Heart right ventricle (tissue), 16 donors: ENCODE results near the gene TMEM271. TPM values are rescaled to one million over a fixed set of nuclear protein-coding genes. Genes with fewer than 3 reads are reported as not detected.

Source experiments
- ATAC-seq, 8 donors: fragments of 200-7000 bp; cut with Tn5 transposase; one replicate each; pipeline ENCODE4 v1.9.1; 2020; ENCODE audit warnings: mild to moderate bottlenecking in 8 of 8, moderate library complexity in 8 of 8, moderate number of reproducible peaks in 1 of 8
- DNase-seq, 2 donors: peaks; one replicate each; pipeline ENCODE4 v3.0.0-alpha.2; 2020
- H3K27ac ChIP-seq, 10 donors: fragments of 200-600 bp; sonication (generic) in 2 of 10; one replicate each; pipeline versions ENCODE4 v1.5.0 to v1.8.0; 2020 to 2022; ENCODE audit warnings: mild to moderate bottlenecking in 3 of 10
- H3K27me3 ChIP-seq, 7 donors: fragments of 200-600 bp; one replicate each; pipeline ENCODE4 v1.8.0; 2021 to 2022; ENCODE audit warnings: mild to moderate bottlenecking in 2 of 7
- H3K36me3 ChIP-seq, 9 donors: fragments of 200-600 bp; sonication (generic) in 1 of 9; one replicate each; pipeline versions ENCODE4 v1.5.0 to v1.8.0; 2020 to 2022; ENCODE audit warnings: mild to moderate bottlenecking in 2 of 9
- H3K4me1 ChIP-seq, 9 donors: fragments of 200-600 bp; sonication (generic) in 1 of 9; one replicate each; pipeline versions ENCODE4 v1.5.0 to v1.8.0; 2020 to 2022; ENCODE audit warnings: mild to moderate bottlenecking in 4 of 9
- H3K4me3 ChIP-seq, 10 donors: fragments of 200-600 bp; sonication (generic) in 2 of 10; one replicate each; pipeline versions ENCODE4 v1.5.0 to v1.8.0; 2020 to 2022; ENCODE audit warnings: mild to moderate bottlenecking in 7 of 10, moderate library complexity in 2 of 10
- H3K9me3 ChIP-seq, 11 donors: fragments of 200-600 bp in 10 of 11; sonication (generic) in 2 of 11; one replicate each; pipeline versions ENCODE4 v1.5.0 to v1.8.0; 2013 to 2022; ENCODE audit warnings: mild to moderate bottlenecking in 2 of 11, control low read depth in 1 of 11, moderate library complexity in 1 of 11
- CTCF ChIP-seq, 9 donors: fragments of 200-600 bp; sonication (generic) in 2 of 9; IDR thresholded peaks; one replicate each; pipeline versions ENCODE4 v1.5.0 to v1.8.0; 2021 to 2022; ENCODE audit warnings: antibody characterized with exemption in 9 of 9, mild to moderate bottlenecking in 5 of 9, moderate library complexity in 1 of 9
- WGBS, 2 donors: extraction: QIAGEN DNeasy Blood & Tissue Kit; methylation state at CpG; one replicate each; pipeline ENCODE4 v1.1.7; 2013; ENCODE audit warnings: inconsistent platforms in 1 of 2; 5-methylcytosine and 5-hydroxymethylcytosine counted together
- intact Hi-C, 10 donors: fragments of 100-400 bp; cut with DNase I; formaldehyde crosslinking; loops; one replicate each; pipeline versions ENCODE4 v1.11.1 to v1.14.2; 2022
- polyA plus RNA-seq, 2 donors: library from polyadenylated mRNA; stranded (reverse); fragments of 200-250 nt; gene quantifications; one replicate each; pipeline ENCODE4 v1.2.3, GENCODE V29; 2013
- total RNA-seq, 10 donors: library from RNA; stranded (reverse); fragmentation: NEBNext Ultra II Directional in 3 of 10; extraction: Animal tissue kit (Norgen Biotek cat#: 25700) in 3 of 10; gene quantifications; one replicate each; pipeline versions ENCODE4 v1.2.1 to v1.2.4, GENCODE V29; 2021 to 2023
- donor health status: Arrhythmogenic right ventricular cardiomyopathy.
- donor health status: ischemic (EF 13 %, LVEDD 7.1; RV severe dilation, severe dysfunction).
- donor health status: healthy with polysubstance abuse.
- donor health status: DM: no; HTN: yes; CAD: no.
- donor health status: DM: no; HTN: no; CAD: no.
- donor health status: ischemic (EF 25% LVEDD 6.9; RV normal size, moderate dysfunction).
- donor health status: ischemic (EF 25% LVEDD 5.7; RV mildly dilated, moderate dysfunction).
- donor health status: healthy.
- donor health status: DM: yes; HTN: yes; CAD: no.
- donor health status: Ischemic cardiomyopathy.
- donor health status: ischemic (EF 35%, LVEDD 5.7; RV mildly dilated, moderate dysfunction).
- donor health status: nonischemic (EF 11% LVEDD 7.7; RV severe dilation, severe dysfunction).
- donor health status: DM: yes; HTN: yes; CAD: no.
- donor health status: PGD.
- donor health status: ischemic (EF 29% LVEDD 5.4; RV normal size, mild dysfunction).
- donor health status: nonischemic (EF 23%, LVEDD 6.1; RV moderate dilation, normal function).

Gene TMEM271
- total and polyA plus RNA-seq, 12 donors, result not detected

- no peaks in the 10 kb centered on the region for H3K4me1 ChIP-seq
- H3K27me3 ChIP-seq, result no peaks in the 10 kb centered on the region
- DNase-seq (no peak), ATAC-seq (no peak)
- 90 to 91% methylated on average over 17 of the region's 17 CpGs for WGBS, 2 donors
- no peak for TF ChIP-seq CTCF (IDR thresholded peaks at IDR 0.05)
- no peak overlapping the region for H3K27ac ChIP-seq
- peaks cover 0 to 98% (median 44%) of the 10 kb centered on the region in 9 donors for H3K36me3 ChIP-seq
- H3K9me3 ChIP-seq, result no peaks in the 10 kb centered on the region
- intact Hi-C loops, result no loop called here
- H3K4me3 ChIP-seq, result no peak overlapping the region
Observed at GRCh38 chr4:530017-530781, 45.9 kb downstream of the TMEM271 start.

GRCh38 chr4:529563-529962, 46.5 kb downstream of the TMEM271 start:
- intact Hi-C loops, result no loop called here
- DNase-seq (no peak), ATAC-seq (no peak)
- H3K27me3 ChIP-seq, result no peaks in the 10 kb centered on the region
- no peaks in the 10 kb centered on the region for H3K9me3 ChIP-seq
- peaks cover 0 to 98% (median 50%) of the 10 kb centered on the region in 9 donors for H3K36me3 ChIP-seq
- no peak overlapping the region for H3K4me3 ChIP-seq
- WGBS, 2 donors, result 95 to 99% methylated on average over 8 of the region's 8 CpGs
- no peak for TF ChIP-seq CTCF (IDR thresholded peaks at IDR 0.05)
- H3K27ac ChIP-seq, result no peak overlapping the region
- no peaks in the 10 kb centered on the region for H3K4me1 ChIP-seq

GRCh38 chr4:528835-529234, 47.3 kb downstream of the TMEM271 start:
- no peak for ATAC-seq
- Histone ChIP-seq H3K4me3 (no peak overlapping the region), H3K27ac (no peak overlapping the region), H3K9me3 (no peaks in the 10 kb centered on the region), H3K27me3 (no peaks in the 10 kb centered on the region), H3K4me1 (no peaks in the 10 kb centered on the region), H3K36me3 (peaks cover 0 to 98% (median 49%) of the 10 kb centered on the region in 9 donors)
- TF ChIP-seq CTCF (IDR thresholded peaks at IDR 0.05), result no peak
- DNase-seq, result no peak
- WGBS, 2 donors, result 73 to 81% methylated on average over 9 of the region's 9 CpGs
- intact Hi-C loops, result no loop called here

- Histone ChIP-seq H3K4me3 (no peak overlapping the region), H3K4me1 (no peaks in the 10 kb centered on the region), H3K9me3 (no peaks in the 10 kb centered on the region), H3K27ac (no peak overlapping the region), H3K36me3 (peaks cover 0 to 98% (median 49%) of the 10 kb centered on the region in 9 donors), H3K27me3 (no peaks in the 10 kb centered on the region)
- 89 to 92% methylated on average over 10 of the region's 10 CpGs for WGBS, 2 donors
- intact Hi-C loops, result no loop called here
- no peak for TF ChIP-seq CTCF (IDR thresholded peaks at IDR 0.05)
- ATAC-seq (no peak), DNase-seq (no peak)
Observed at GRCh38 chr4:528296-528695, 47.8 kb downstream of the TMEM271 start.
